Heart left ventricle (tissue), 13 donors: ENCODE data around the gene GPBP1L1.

Experiments used
- POLR2A ChIP-seq, 2 donors: fragments of 450-650 bp; IDR thresholded peaks; one replicate each; pipeline ENCODE4 v1.6.1; 2017; ENCODE audit warnings: antibody characterized with exemption in 2 of 2, mild to moderate bottlenecking in 2 of 2, moderate library complexity in 2 of 2
- TF ChIP-seq, protein P1 (sequence below), 12 donors: fragments of 200-600 bp; sonication (generic) in 4 of 12; IDR thresholded peaks; one replicate each; pipeline versions ENCODE4 v1.5.0 to v1.8.0; 2018 to 2022; ENCODE audit warnings: antibody characterized with exemption in 12 of 12, mild to moderate bottlenecking in 5 of 12
- donor health status: ischemic (EF 13 %, LVEDD 7.1; RV severe dilation, severe dysfunction).
- donor health status: DM: no; HTN: yes; CAD: no.
- donor health status: DM: no; HTN: no; CAD: no.
- donor health status: ischemic (EF 25% LVEDD 6.9; RV normal size, moderate dysfunction).
- donor health status: ischemic (EF 25% LVEDD 5.7; RV mildly dilated, moderate dysfunction).
- donor health status: ischemic (EF 35%, LVEDD 5.7; RV mildly dilated, moderate dysfunction).
- donor health status: nonischemic (EF 11% LVEDD 7.7; RV severe dilation, severe dysfunction).
- donor health status: DM: yes; HTN: yes; CAD: no.
- donor health status: PGD.
- donor health status: ischemic (EF 29% LVEDD 5.4; RV normal size, mild dysfunction).
- donor health status: nonischemic (EF 23%, LVEDD 6.1; RV moderate dilation, normal function).

DNA sequence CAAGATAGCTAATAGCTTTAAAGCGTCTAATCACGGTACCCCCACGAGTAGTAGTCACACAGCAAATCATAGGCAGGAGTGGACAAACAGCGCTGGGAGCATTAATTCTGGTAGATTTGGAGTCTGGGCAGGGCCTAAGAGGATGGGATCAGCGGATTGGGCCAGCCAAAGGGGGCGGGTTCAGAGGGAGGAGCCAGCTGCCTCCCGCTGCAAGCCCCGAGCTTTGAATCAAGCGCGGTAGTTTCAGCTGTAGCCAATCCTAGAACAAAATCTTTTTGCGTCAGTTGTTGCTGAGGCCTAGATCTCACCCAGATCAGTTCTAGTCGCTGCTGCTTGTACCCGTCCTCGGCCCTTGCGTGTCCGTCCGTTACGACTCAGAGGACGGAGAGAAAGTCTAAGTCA lies 103.1 kb downstream of the GPBP1L1 start:
- TF ChIP-seq, protein P1, sequence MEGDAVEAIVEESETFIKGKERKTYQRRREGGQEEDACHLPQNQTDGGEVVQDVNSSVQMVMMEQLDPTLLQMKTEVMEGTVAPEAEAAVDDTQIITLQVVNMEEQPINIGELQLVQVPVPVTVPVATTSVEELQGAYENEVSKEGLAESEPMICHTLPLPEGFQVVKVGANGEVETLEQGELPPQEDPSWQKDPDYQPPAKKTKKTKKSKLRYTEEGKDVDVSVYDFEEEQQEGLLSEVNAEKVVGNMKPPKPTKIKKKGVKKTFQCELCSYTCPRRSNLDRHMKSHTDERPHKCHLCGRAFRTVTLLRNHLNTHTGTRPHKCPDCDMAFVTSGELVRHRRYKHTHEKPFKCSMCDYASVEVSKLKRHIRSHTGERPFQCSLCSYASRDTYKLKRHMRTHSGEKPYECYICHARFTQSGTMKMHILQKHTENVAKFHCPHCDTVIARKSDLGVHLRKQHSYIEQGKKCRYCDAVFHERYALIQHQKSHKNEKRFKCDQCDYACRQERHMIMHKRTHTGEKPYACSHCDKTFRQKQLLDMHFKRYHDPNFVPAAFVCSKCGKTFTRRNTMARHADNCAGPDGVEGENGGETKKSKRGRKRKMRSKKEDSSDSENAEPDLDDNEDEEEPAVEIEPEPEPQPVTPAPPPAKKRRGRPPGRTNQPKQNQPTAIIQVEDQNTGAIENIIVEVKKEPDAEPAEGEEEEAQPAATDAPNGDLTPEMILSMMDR (IDR thresholded peaks at IDR 0.05) = no peak
- no peak for TF ChIP-seq POLR2A (IDR thresholded peaks at IDR 0.05)
